Fibroblast of lung (primary cell): Measurements from ENCODE around the gene EML3. TPM values are rescaled to one million over a fixed set of nuclear protein-coding genes. Genes with fewer than 3 reads are reported as not detected.
"Not testable (repeated sequence)": the region's sequence is repeated elsewhere in the genome, so short reads cannot be mapped to it uniquely, and the experiment has no call there.

Experiments
- DNase-seq, 2 donors: peaks; one replicate each; pipeline versions ENCODE4 v3.0.0 to v3.0.0-alpha.2; 2010; ENCODE audit warnings: low read depth in 2 of 2
- H2AFZ ChIP-seq: 2 replicates; pipeline ENCODE4 v1.5.1; 2012; ENCODE audit warnings: low read length, control low read depth, inconsistent platforms
- H3K27ac ChIP-seq: 2 replicates; pipeline ENCODE4 v1.5.1; 2011; ENCODE audit warnings: low read length, control low read depth; ENCODE audit not compliant: insufficient read depth
- H3K27me3 ChIP-seq: 2 replicates; pipeline ENCODE4 v1.5.1; 2011; ENCODE audit warnings: mild to moderate bottlenecking, low read length; ENCODE audit not compliant: control insufficient read depth, insufficient read depth
- H3K36me3 ChIP-seq: 2 replicates; pipeline ENCODE4 v1.5.1; 2011; ENCODE audit warnings: low read length; ENCODE audit not compliant: control insufficient read depth, insufficient read depth
- H3K4me1 ChIP-seq: 2 replicates; pipeline ENCODE4 v1.5.1; 2011; ENCODE audit warnings: low read length; ENCODE audit not compliant: control insufficient read depth, insufficient read depth; ENCODE audit errors: extremely low read depth
- H3K4me2 ChIP-seq: 2 replicates; pipeline ENCODE4 v1.5.1; 2011; ENCODE audit warnings: low read length, control low read depth; ENCODE audit not compliant: insufficient read depth; ENCODE audit errors: extremely low read depth
- H3K4me3 ChIP-seq, 4 experiments: fragments of 200-600 bp in 1 of 4; sonication (generic) in 1 of 4; replicated peaks in 1 of 4; 2 replicates each; pipeline ENCODE4 v1.5.1; 2011 to 2016; ENCODE audit warnings: low read length in 4 of 4, low read depth in 3 of 4, mild to moderate bottlenecking in 3 of 4, control low read depth in 2 of 4, inconsistent platforms in 1 of 4, mixed read lengths in 1 of 4; ENCODE audit not compliant: insufficient read depth in 1 of 4; ENCODE audit errors: control extremely low read depth in 1 of 4
- H3K79me2 ChIP-seq: 2 replicates; pipeline ENCODE4 v1.5.1; 2012; ENCODE audit warnings: mild to moderate bottlenecking, low read length, inconsistent platforms; ENCODE audit not compliant: control insufficient read depth, insufficient read depth
- H3K9ac ChIP-seq: 2 replicates; pipeline ENCODE4 v1.5.1; 2011; ENCODE audit warnings: mild to moderate bottlenecking, low read length, control low read depth; ENCODE audit not compliant: insufficient read depth
- H3K9me3 ChIP-seq: 2 replicates; pipeline ENCODE4 v1.5.1; 2012; ENCODE audit warnings: low read depth, low read length; ENCODE audit not compliant: control insufficient read depth, insufficient read depth
- H4K20me1 ChIP-seq: 2 replicates; pipeline ENCODE4 v1.5.1; 2011; ENCODE audit warnings: low read length; ENCODE audit not compliant: control insufficient read depth, insufficient read depth; ENCODE audit errors: extremely low read depth
- EZH2 ChIP-seq: IDR thresholded peaks from 2 replicates; pipeline ENCODE4 v1.5.1; 2012; ENCODE audit warnings: low read length, control low read depth, mild to moderate bottlenecking; ENCODE audit errors: missing control alignments
- polyA plus RNA-seq, 2 donors: library from polyadenylated mRNA; depleted of rRNA in 1 of 2; stranded (reverse) in 1 of 2; unstranded in 1 of 2; fragments of >200 nt; gene quantifications; 2 replicates each; pipeline ENCODE4 v1.2.1, GENCODE V29; 2011 to 2012; ENCODE audit warnings: missing spikeins in 1 of 2
- total RNA-seq: library from RNA; depleted of rRNA; stranded (reverse); fragments of >200 nt; gene quantifications from 2 replicates; pipeline ENCODE4 v1.2.1, GENCODE V29; 2014
- TF ChIP-seq, protein P1 (sequence below), 2 donors: IDR thresholded peaks in 1 of 2; conservative IDR thresholded peaks in 1 of 2; 1 replicate in 1 of 2; 2 replicates in 1 of 2; pipeline ENCODE4 v1.5.1; 2011 to 2012; ENCODE audit warnings: low read length in 2 of 2, control low read depth in 1 of 2, inconsistent platforms in 1 of 2, low read depth in 1 of 2, mild to moderate bottlenecking in 1 of 2

Gene EML3
- total and polyA plus RNA-seq, 2 donors (not counting 1 experiment from before 2014, with no cell fraction given): 20.5 to 22.6 TPM

DNA sequence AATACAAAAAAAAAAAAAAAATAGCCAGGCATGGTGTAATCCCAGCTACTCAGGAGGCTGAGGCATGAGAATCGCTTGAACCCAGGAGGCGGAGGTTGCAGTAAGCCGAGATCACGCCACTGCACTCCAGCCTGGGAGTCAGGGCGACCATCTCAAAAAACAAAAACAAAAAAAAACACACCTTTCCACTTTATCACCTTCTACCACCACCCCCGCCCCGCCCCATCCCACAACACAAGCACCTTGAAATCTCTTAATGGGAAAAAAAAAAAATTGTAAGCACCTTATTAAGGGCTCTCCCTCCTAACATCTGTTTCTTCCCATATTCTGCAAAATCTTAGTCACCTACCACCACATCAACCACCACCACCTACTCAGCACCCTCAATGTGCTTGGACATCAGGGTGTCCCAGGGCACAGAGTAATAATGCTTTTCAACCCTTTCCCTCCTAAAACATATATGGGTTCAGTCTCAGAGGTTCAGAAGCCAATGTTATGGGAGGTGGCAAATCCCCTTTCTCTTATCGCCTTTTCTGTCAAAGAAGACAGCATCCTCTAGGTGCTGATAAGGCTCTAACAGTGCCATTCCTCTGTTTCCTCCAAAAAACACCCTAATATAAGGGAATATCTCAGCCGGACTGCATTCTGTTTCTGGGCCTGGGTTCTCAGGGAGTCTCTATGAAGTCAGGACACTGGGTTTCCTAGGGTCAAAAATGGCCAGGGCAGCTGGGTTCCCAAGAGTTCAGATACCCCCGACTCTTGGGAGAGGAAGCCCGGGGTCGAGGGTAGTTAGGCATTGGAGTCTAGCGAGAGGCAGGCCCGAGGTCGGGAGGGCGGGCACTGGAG lies 39.8 kb upstream of the EML3 start:
- H3K27ac ChIP-seq: peak overlapping the region; percentile 92
- peaks cover 24% of the 10 kb centered on the region for H3K79me2 ChIP-seq
- DNase-seq: no peak
- H4K20me1 ChIP-seq: no peaks in the 10 kb centered on the region
- peaks cover 7% of the 10 kb centered on the region for H3K36me3 ChIP-seq
- H3K4me3 ChIP-seq: peak overlapping the region; percentile 73 to 94 (median 90)
- no peaks in the 10 kb centered on the region for H3K9me3 ChIP-seq
- peak overlapping the region; percentile 99 for H3K4me2 ChIP-seq
- no peaks in the 10 kb centered on the region for H3K27me3 ChIP-seq
- TF ChIP-seq, protein P1, sequence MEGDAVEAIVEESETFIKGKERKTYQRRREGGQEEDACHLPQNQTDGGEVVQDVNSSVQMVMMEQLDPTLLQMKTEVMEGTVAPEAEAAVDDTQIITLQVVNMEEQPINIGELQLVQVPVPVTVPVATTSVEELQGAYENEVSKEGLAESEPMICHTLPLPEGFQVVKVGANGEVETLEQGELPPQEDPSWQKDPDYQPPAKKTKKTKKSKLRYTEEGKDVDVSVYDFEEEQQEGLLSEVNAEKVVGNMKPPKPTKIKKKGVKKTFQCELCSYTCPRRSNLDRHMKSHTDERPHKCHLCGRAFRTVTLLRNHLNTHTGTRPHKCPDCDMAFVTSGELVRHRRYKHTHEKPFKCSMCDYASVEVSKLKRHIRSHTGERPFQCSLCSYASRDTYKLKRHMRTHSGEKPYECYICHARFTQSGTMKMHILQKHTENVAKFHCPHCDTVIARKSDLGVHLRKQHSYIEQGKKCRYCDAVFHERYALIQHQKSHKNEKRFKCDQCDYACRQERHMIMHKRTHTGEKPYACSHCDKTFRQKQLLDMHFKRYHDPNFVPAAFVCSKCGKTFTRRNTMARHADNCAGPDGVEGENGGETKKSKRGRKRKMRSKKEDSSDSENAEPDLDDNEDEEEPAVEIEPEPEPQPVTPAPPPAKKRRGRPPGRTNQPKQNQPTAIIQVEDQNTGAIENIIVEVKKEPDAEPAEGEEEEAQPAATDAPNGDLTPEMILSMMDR (conservative IDR thresholded peaks at IDR 0.05 in 1 of 2, IDR thresholded peaks at IDR 0.05 in 1 of 2; ENCODE audit: low read depth in 1 of 2, low read length in 2 of 2): no peak
- TF ChIP-seq EZH2: no peak
- peak overlapping the region; percentile 89 for H3K9ac ChIP-seq
- H3K4me1 ChIP-seq: no peaks in the 10 kb centered on the region
- H2AFZ ChIP-seq: peak overlapping the region; percentile 78

DNA sequence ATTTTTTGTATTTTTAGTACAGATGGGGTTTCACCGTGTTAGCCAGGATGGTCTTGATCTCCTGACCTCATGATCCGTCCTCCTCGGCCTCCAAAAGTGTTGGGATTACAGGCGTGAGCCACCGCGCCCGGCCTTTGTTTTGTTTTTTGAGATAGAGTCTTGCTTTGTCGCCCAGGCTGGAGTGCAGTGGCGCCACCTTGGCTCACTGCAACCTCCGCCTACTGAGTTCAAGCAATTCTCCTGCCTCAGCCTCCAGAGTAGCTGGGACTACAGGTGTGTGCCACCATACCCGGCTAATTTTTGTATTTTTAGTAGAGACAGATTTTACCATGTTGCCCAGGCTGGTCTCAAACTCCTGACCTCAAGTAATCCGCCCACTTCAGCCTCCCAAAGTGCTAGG lies 37.7 kb upstream of the EML3 start:
- not testable (repeated sequence) for H3K4me3 ChIP-seq, H3K27ac ChIP-seq, H3K27me3 ChIP-seq, H3K4me2 ChIP-seq, H3K9ac ChIP-seq, H4K20me1 ChIP-seq, H2AFZ ChIP-seq, H3K9me3 ChIP-seq, H3K36me3 ChIP-seq, H3K4me1 ChIP-seq, DNase-seq
- peaks cover 32% of the 10 kb centered on the region for H3K79me2 ChIP-seq

DNA sequence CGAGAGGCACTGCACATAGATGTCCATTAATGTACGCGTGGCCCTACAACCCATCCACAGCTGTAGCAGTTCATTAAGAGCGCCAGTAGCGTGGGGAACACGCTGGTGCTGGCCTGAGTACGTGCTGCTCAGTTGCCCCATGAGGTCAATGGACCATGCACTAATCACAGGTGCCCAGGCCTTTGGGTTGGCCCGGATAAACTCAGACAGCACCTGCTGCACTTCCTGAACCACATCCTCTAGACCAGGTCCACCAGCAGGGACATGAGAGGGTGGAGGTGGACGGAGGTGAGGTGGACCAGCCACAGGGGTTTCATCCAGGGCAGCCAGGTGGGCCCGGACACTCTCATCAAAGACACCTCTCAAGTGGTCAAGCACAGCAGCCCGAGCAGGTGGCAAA lies 36.9 kb upstream of the EML3 start:
- Histone ChIP-seq H3K9me3 (no peaks in the 10 kb centered on the region), H3K4me1 (peaks cover 8% of the 10 kb centered on the region), H2AFZ (no peak overlapping the region), H3K9ac (no peak overlapping the region), H3K79me2 (peaks cover 39% of the 10 kb centered on the region), H3K4me3 (no peak overlapping the region), H3K36me3 (peaks cover 10% of the 10 kb centered on the region), H3K4me2 (no peak overlapping the region), H3K27me3 (no peaks in the 10 kb centered on the region), H3K27ac (no peak overlapping the region), H4K20me1 (no peaks in the 10 kb centered on the region)
- no peak for DNase-seq
- TF ChIP-seq EZH2: no peak
- TF ChIP-seq, protein P1 (conservative IDR thresholded peaks at IDR 0.05 in 1 of 2, IDR thresholded peaks at IDR 0.05 in 1 of 2; ENCODE audit: low read depth in 1 of 2, low read length in 2 of 2): no peak
